Anterior cingulate cortex (tissue), 58 donors: Measurements from ENCODE around the gene ZNF165.
"Not testable (repeated sequence)": the region's sequence is repeated elsewhere in the genome, so short reads cannot be mapped to it uniquely, and the experiment has no call there.

Experiments used
- DNase-seq, 58 donors: peaks; one replicate each; lab custom pipeline; 2025; lab: John Stamatoyannopoulos, UW

ZNF165 gene

GRCh38 chr6:28080381-28080630, at the start of gene ZNF165:
TSS of gene ZNF165 (plus strand) at chr6:28080568. CDS start at chr6:28085481, 4,913 bp downstream.
- DNase-seq = peak in 1 of 58 donors; percentile 35

- DNase-seq = no peak
Observed at GRCh38 chr6:28053584-28053983, 26.8 kb upstream of the ZNF165 start.

GRCh38 chr6:28060405-28060804, 20.0 kb upstream of the ZNF165 start:
- DNase-seq = no peak

DNA sequence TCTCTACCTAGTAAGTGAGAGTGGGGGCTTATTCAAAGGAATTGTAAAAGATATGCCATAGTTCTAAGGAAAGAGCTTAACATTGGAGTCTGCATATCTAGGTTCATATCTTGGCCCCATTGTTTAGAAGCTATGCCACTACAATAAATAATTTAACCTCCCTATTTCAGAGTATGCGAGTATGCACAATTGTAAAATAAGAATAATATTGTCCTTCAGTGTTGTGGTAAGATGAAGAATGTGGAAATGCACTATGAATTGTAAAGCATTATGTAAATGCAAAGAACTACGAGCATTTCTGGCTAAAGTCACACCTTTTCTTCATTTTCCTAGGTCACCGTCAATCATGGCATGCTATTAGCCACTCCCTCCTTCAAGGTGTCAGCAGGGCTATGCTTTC, 16.1 kb upstream of the ZNF165 start:
- DNase-seq = no peak

DNA sequence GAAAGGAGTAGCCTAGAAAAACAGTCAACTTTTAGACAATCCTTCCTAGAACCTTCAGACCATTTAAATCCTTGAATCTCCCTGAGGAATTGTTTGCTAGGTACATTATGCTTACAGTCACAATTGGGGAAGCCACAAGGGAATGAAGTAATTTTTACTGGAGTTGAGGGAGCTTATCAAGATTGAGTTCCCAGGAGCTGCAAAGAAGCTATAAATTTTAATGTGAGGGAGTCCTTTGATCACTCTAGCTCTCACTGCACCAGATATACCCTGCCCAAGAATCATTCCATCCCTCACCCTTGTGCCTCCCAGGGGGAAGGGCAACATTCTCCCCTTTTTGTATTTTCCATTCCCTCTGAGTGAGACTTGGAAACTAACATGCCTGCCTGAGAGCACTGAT, 12.3 kb upstream of the ZNF165 start:
- DNase-seq = no peak

GRCh38 chr6:28070968-28071367, 9.4 kb upstream of the ZNF165 start:
- not testable (repeated sequence) for DNase-seq

GRCh38 chr6:28078050-28078449, 2.3 kb upstream of the ZNF165 start:
- DNase-seq = no peak

GRCh38 chr6:28078836-28079235, 1.5 kb upstream of the ZNF165 start:
- no peak for DNase-seq

- DNase-seq = peak; percentile 44 to 99 (median 93)
Observed at GRCh38 chr6:28080631-28081485, 490 bp downstream of the ZNF165 start.

DNA sequence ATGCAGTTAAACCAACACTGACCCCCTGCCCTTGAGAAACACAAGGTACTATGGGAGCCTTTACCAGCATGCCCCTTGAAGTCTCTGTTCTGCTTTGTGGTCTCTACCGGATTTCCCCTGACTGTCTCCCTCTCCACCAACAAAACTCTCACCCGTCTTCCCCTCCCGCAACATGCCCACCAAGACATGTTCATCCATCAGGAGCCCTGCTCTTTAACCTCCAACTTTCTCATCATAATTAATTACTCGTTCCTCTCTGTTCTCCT, 1.1 kb downstream of the ZNF165 start:
- DNase-seq = peak in 4 of 58 donors; percentile 23 to 44 (median 34)

GRCh38 chr6:28082939-28083338, 2.6 kb downstream of the ZNF165 start:
- DNase-seq = no peak

DNA sequence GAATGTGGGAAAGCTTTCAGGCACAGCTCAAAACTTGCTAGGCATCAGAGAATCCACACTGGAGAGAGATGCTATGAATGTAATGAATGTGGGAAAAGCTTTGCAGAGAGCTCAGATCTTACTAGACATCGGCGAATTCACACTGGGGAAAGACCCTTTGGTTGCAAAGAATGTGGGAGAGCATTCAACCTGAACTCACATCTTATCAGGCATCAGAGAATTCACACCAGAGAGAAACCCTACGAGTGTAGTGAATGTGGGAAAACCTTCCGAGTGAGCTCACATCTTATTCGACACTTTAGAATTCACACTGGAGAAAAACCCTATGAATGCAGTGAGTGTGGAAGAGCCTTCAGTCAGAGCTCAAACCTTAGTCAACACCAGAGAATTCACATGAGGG, 8.7 kb downstream of the ZNF165 start:
- no peak for DNase-seq

DNA sequence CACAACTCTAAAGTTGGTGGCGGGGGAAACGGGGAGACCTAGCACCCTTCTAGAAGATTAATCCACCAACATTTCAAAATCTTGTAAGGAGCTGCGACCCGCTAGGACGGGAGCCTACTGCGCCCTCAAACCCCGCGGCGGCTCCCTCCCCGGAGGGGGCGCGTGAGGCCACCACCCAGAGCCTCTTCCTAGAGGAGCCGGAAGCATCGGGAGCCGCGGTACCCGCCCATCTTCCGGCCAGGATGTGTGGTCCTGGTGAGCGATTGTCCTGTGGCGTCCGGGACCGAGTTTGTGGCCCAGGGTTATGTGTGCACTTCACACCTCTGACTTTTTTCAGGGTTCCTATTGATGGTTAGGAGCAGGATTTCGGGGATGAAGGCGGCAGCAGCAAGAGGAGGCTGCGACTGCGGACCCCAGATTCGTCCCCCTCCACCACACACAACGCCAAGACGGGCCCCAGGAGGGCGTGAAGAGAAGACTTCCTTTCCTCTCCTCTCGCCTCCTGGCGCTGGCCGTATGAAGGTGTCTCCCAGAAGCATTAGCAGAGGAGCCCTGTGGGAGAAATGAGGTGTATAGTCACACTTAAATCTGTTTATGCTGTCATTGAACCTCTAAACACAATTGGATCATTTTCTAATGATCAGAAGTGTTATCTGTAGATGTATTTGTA, 10.7 kb downstream of the ZNF165 start:
- peak in 7 of 58 donors; percentile 0 to 20 (median 5) for DNase-seq

GRCh38 chr6:28102222-28102621, 21.9 kb downstream of the ZNF165 start:
- not testable (repeated sequence) for DNase-seq

DNA sequence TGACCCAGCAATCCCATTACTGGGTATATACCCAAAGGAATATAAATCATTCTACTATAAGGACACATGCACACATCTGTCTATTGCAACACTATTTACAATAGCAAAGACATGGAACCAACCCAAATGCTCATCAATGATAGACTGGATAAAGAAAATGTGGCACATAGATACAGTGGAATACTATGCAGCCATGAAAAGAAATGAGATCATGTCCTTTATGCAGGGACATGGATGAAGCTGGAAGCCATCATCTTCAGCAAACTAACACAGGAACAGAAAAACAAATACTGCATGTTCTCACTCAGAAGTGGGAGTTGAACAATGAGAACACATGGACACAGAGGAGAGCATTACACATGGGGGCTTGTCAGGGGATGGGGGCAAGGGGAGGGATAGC, 22.3 kb downstream of the ZNF165 start:
- DNase-seq = not testable (repeated sequence)

DNA sequence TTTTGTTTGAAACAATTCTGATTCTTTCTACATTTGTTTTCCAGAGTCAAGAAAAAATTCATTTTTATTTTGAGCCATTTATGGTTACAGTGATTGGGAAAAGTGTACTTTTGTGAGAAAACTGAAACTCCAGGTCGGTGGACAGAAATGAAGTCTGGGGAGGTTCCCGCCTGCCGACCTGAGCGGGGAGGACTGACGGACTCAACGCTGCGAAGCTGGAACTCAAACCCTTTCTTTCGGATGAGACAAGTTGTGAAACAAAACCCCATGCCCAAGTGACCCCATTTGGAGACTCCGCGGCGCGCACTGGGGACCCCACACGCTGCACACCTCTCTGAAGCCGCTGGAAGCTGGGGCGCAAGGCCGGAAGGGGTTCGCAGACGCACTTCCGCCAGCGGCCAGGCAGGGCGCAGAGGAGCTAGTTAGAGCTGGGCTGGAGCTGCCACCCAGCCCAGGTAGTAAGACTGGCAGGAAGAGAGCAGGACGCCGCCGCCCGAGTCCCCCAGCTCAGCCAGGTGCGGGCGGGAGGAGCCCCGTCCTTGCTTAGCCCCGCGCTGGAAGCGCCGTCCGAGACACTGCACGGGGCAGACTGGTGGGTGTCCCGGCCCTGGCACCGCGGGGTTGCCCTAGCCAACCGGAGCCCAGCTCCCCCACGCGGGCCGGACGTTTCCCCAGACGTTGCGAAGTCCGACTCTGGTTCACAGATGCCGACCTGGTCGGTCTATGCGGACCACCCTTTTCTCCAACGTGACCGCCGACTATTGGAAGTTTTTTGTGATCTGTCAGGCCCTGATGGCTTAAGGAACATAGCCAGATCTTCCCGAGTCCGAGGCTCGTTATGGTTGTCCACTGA, 24.2 kb downstream of the ZNF165 start:
- peak; percentile 22 to 90 (median 75) for DNase-seq

GRCh38 chr6:28105245-28105639, 24.9 kb downstream of the ZNF165 start:
- DNase-seq = peak in 1 of 58 donors; percentile 1

DNA sequence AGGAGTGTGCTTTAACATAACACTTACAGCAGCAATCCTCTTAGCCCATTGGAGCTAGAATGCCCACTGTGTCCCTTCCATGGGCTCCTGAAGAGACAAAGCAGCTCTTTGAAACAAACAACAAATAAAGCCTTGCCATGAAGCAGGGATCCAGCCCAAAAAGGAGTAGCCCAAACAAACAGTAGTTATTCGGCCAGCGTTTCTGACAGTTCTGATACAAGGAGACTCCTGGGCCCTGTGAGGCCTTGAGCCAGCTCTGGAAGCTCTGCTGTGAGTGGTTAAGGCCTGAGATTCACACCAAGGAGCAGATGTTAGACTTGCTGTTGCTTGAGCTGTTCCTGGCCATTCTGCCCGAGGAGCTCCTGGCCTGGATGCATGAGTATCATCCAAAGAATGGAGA, 27.1 kb downstream of the ZNF165 start:
- peak in 25 of 58 donors; percentile 3 to 76 (median 22) for DNase-seq

DNA sequence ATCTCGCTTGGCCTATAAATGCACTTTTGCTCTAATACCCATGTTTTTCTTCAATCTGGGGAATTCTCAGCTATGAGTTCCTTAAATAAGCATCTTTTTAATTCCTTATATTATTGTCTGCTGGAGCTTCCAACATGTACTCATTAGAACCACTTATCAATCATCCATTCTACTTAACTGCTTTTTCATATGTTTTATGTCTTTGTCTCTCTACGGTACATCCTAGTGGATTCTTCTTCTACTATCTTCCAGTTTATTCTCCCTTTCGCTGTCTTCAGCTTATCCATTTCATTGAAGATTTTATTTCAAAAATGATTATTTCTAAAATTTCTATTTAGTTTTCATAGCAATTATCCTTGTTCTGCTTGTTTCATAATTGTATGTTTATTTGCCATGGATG, 31.6 kb downstream of the ZNF165 start:
- DNase-seq = no peak

- no peak for DNase-seq
Observed at GRCh38 chr6:28115799-28116198, 35.4 kb downstream of the ZNF165 start.

DNA sequence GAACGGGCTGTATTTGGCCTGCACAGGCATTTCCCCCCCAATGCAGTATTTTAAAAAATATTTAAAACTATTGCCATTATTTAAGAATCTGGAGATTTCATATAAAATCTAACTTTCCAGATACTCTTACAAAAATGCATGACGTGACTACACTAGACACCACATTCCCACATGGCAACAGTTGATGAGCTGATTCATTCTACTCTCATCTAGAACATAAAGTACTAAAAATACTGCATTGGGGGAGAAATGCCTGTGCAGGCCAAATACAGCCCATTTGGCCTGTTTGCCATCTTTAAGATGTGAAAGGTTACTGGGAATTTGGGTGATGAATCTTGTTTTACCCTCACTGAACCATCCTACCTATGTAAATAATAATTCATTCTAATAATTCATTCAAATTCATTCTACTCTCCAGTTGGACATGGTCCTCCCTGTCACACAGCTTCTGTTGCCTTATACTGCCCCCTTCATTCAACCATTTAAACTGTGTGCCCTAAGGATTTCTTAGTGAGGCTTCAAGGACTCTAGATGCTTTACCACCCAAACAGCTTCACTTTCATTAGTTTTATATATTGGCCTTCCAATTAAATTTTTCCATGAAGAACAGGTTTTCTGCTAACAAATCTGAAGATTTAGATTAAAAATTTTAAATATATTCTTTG, 37.1 kb downstream of the ZNF165 start:
- DNase-seq = no peak
